GM15510 (cell line): ENCODE data around the gene SERTAD4.

ENCODE experiments used
- POLR2A ChIP-seq: IDR thresholded peaks from 3 replicates; pipeline ENCODE4 v1.6.1; 2011; ENCODE audit warnings: borderline replicate concordance; ENCODE audit not compliant: insufficient read length; ENCODE audit errors: extremely low read depth

Gene SERTAD4

DNA sequence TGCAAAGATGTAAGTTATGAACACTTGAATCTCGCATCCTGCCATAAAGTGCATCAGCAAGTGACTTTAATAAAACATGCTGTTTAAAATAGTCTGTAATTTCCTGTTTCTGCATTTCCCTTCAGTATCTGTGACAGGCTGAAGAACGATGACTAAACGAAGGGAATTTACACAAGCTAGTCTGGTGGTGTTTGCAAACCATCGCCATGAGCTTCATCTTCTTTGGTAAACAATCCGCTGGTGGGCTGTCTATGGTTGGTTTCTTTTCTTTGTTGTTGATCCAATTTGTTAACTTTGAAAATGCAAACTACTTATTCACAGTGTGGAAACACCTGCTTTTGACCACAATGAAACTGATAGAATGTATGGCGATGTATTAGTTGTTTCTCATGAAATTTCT lies 13.9 kb downstream of the SERTAD4 start:
- TF ChIP-seq POLR2A, result no peak

- TF ChIP-seq POLR2A, result no peak
These were observed 15.7 kb downstream of the SERTAD4 start for GRCh38 chr1:210248341-210248740.

DNA sequence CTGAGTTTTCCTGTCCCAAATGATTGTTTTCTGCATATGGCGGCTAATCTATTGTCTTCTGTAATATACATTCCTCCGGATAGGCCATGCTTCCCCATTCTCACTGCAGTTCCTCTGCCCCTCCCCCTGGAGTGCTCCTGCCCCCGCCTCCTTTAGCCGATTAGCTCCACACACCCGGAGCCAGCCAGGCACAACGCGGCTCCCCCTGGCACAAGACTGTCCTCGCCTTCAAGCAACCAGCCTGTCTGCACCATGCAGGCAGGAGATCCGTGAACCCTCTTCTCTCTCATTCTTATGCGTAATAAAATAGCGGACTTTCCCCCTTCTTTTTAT lies 18.0 kb downstream of the SERTAD4 start:
- TF ChIP-seq POLR2A, result no peak

- no peak for TF ChIP-seq POLR2A
These were observed 18.5 kb downstream of the SERTAD4 start for GRCh38 chr1:210250998-210251679.

GRCh38 chr1:210251680-210252490 lies 19.3 kb downstream of the SERTAD4 start:
- TF ChIP-seq POLR2A, result no peak

DNA sequence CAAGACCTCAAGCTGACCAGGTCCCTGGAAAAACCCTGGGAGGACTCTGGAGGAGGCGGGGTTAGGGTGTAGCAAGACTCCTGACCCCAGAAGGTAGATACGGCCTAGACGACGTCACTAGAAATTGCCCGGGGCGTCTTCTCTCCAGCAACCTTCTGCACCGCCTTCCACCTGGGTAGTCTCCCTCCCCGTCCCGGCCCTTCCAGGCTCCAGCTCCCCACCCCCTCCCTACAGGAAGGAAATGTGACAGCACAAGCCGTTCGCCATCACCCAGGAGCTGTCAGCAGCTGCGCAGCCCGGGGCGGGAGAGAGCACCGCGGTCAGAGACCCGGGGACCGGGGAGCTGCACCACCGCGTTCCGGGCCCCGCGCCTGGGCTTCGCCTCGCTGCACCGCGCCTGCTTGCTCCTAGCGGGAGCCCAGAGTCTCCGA lies 20.0 kb downstream of the SERTAD4 start:
- TF ChIP-seq POLR2A, result no peak

DNA sequence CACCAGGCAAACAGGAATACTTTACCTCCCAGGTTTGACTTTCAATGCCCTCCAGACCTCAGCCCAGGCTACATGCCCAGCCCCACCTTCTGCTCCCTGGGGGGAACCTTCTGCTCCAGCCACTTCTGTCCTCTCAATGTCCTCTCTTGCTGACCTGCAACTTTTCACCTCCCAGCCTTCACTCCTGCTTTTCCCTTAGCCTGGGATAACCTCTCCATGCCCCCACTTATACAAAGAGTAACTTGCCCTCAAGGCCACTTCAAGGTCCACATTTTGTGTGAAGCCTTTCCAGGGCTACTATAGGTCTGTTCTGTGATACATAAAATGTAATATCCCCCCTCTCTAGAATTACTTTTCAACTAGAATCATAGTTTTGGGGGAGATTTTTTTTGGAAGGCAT lies 21.7 kb downstream of the SERTAD4 start:
- no peak for TF ChIP-seq POLR2A

DNA sequence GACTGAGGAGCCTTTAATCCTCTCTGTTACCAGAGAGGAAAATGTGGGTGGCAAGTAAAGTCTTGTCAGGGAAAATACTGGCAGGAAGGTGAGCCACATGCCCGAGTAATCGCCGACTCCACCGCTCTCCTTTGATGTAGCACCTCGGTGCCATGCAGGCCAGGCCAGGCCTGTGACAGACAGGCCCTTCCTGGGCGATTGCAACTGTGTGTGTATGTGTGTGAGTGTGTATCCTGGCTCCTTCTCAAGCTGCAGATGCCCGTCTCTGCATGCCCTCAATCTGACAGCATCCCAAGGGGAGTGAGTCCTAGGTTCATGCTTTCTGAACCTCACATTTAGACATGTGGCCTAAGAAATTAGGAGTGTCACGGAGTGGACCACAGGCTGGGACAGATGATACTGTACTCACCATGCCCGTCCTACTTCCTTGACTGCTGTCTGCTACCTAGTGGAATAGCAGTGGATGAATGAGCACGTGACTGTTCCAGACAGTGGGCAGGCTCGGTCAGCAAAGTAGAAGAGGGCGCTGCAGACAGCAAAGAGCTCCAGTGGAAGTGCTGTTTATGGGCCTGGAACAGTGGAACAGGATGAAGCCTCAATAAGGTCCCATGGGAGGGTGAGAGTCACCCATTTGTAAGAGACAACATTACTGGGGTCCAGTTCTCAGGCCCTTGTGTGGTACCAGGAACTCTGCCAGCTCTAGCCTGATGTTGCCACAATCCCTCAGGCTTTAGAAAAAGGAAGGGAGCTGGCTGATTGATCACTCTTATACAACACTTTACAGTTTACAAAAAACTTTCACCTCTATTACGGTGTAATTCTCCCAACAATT lies 25.3 kb downstream of the SERTAD4 start:
- TF ChIP-seq POLR2A, result no peak

- no peak for TF ChIP-seq POLR2A
These were observed 27.0 kb downstream of the SERTAD4 start for GRCh38 chr1:210259561-210259960.

GRCh38 chr1:210260096-210260495 lies 27.5 kb downstream of the SERTAD4 start:
- no peak for TF ChIP-seq POLR2A

- no peak for TF ChIP-seq POLR2A
These were observed 29.7 kb downstream of the SERTAD4 start for GRCh38 chr1:210262167-210262896.

DNA sequence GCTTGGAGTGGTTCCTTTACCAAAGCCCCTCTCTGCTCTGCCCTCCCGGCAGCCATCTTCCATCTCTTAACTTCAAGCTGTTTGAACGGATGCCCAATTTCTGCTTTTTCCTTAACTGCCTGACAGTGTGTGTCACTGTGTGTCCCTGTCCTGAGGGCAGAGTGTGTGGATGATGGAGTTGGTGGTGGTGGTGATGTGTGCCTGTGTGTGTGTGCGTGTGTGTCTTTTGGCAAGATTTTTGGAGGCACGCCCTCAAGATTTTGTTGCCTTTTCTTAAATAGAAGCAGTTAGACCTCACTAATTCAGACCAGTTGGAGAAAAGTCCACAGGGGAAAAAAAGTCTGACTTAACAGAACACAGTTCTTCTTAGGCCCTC lies 30.3 kb downstream of the SERTAD4 start:
- no peak for TF ChIP-seq POLR2A

- no peak for TF ChIP-seq POLR2A
These were observed 31.4 kb downstream of the SERTAD4 start for GRCh38 chr1:210263963-210264362.

GRCh38 chr1:210264496-210265380 lies 32.1 kb downstream of the SERTAD4 start:
- no peak for TF ChIP-seq POLR2A
